CD14-positive monocyte (primary cell): Measurements from ENCODE around the gene PARG. TPM values are rescaled to one million over a fixed set of nuclear protein-coding genes. Genes with fewer than 3 reads are reported as not detected.

Experiments used
- DNase-seq, 3 donors: peaks; one replicate each; pipeline ENCODE4 v3.0.0-alpha.2; 2011 to 2022
- H2AFZ ChIP-seq: 2 replicates; pipeline ENCODE4 v1.6.0; 2012; ENCODE audit warnings: mild to moderate bottlenecking, low read depth, low read length, inconsistent platforms; ENCODE audit not compliant: insufficient read depth, poor library complexity, severe bottlenecking
- H3K27ac ChIP-seq, 2 donors: 1 replicate in 1 of 2; 2 replicates in 1 of 2; pipeline ENCODE4 v1.5.1; 2012 to 2013; ENCODE audit warnings: low read length in 2 of 2, control low read depth in 1 of 2, inconsistent platforms in 1 of 2, low read depth in 1 of 2, mild to moderate bottlenecking in 1 of 2
- H3K27me3 ChIP-seq, 2 donors: one replicate each; pipeline versions ENCODE4 v1.6.0 to v1.6.1; 2011 to 2013; ENCODE audit warnings: low read length in 2 of 2; ENCODE audit not compliant: control insufficient read depth in 2 of 2, insufficient read depth in 2 of 2
- H3K36me3 ChIP-seq, 2 donors: replicated peaks in 1 of 2; 1 replicate in 1 of 2; 2 replicates in 1 of 2; pipeline versions ENCODE4 v1.5.1 to v1.6.1; 2012 to 2013; ENCODE audit warnings: low read length in 2 of 2, control low read depth in 1 of 2, inconsistent platforms in 1 of 2, mild to moderate bottlenecking in 1 of 2; ENCODE audit not compliant: insufficient read depth in 2 of 2, control insufficient read depth in 1 of 2
- H3K4me1 ChIP-seq, 2 donors: 1 replicate in 1 of 2; 2 replicates in 1 of 2; pipeline versions ENCODE4 v1.5.1 to v1.6.1; 2012 to 2013; ENCODE audit warnings: low read length in 2 of 2, control low read depth in 1 of 2, inconsistent platforms in 1 of 2, mild to moderate bottlenecking in 1 of 2, moderate library complexity in 1 of 2; ENCODE audit not compliant: insufficient read depth in 2 of 2, control insufficient read depth in 1 of 2
- H3K4me2 ChIP-seq: replicated peaks from 2 replicates; pipeline ENCODE3; 2012; ENCODE audit warnings: low read length, moderate library complexity, mild to moderate bottlenecking; ENCODE audit not compliant: poor library complexity, severe bottlenecking; ENCODE audit errors: extremely low read depth
- H3K4me3 ChIP-seq, 3 experiments: fragments of 200-600 bp in 1 of 3; sonication (generic) in 1 of 3; replicated peaks in 1 of 3; 1 replicate in 2 of 3; 2 replicates in 1 of 3; pipeline ENCODE4 v1.5.1; 2011 to 2013; ENCODE audit warnings: low read length in 3 of 3, mild to moderate bottlenecking in 3 of 3, control low read depth in 2 of 3, low read depth in 2 of 3, inconsistent platforms in 1 of 3, moderate library complexity in 1 of 3
- H3K79me2 ChIP-seq: 2 replicates; pipeline ENCODE4 v1.6.0; 2012; ENCODE audit warnings: mild to moderate bottlenecking, control low read depth, inconsistent platforms, low read length, moderate library complexity; ENCODE audit not compliant: insufficient read depth
- H3K9ac ChIP-seq: 2 replicates; pipeline ENCODE4 v1.6.0; 2017; ENCODE audit warnings: low read length, mild to moderate bottlenecking; ENCODE audit not compliant: insufficient read depth, poor library complexity, severe bottlenecking
- H3K9me3 ChIP-seq, 2 donors: replicated peaks in 1 of 2; 1 replicate in 1 of 2; 2 replicates in 1 of 2; pipeline versions ENCODE4 v1.5.1 to v1.6.1; 2012 to 2013; ENCODE audit warnings: low read length in 2 of 2, control low read depth in 1 of 2; ENCODE audit not compliant: control insufficient read depth in 1 of 2, insufficient read depth in 1 of 2
- H4K20me1 ChIP-seq: 2 replicates; pipeline ENCODE4 v1.6.0; 2012; ENCODE audit warnings: mild to moderate bottlenecking, low read length, control low read depth, moderate library complexity; ENCODE audit not compliant: insufficient read depth
- H3K27ac Mint-ChIP-seq, 7 donors: one replicate each; pipeline ENCODE4 v1.8.0; 2020; ENCODE audit warnings: mild to moderate bottlenecking in 7 of 7, mixed read lengths in 7 of 7, moderate library complexity in 6 of 7, inconsistent platforms in 2 of 7
- H3K27me3 Mint-ChIP-seq, 3 donors: one replicate each; pipeline ENCODE4 v1.8.0; 2021 to 2022; ENCODE audit warnings: low read depth in 3 of 3, mild to moderate bottlenecking in 3 of 3, mixed read lengths in 3 of 3, moderate library complexity in 3 of 3, inconsistent platforms in 1 of 3
- H3K36me3 Mint-ChIP-seq, 2 donors: one replicate each; pipeline ENCODE4 v1.8.0; 2020; ENCODE audit warnings: mixed read lengths in 2 of 2, inconsistent platforms in 1 of 2, mild to moderate bottlenecking in 1 of 2
- H3K4me1 Mint-ChIP-seq: one replicate; pipeline ENCODE4 v1.8.0; 2020; ENCODE audit warnings: mild to moderate bottlenecking, mixed read lengths
- H3K4me3 Mint-ChIP-seq, 2 donors: one replicate each; pipeline ENCODE4 v1.8.0; 2020; ENCODE audit warnings: mild to moderate bottlenecking in 2 of 2, mixed read lengths in 2 of 2, moderate library complexity in 1 of 2
- H3K9me3 Mint-ChIP-seq, 7 donors: one replicate each; pipeline ENCODE4 v1.8.0; 2020 to 2022; ENCODE audit warnings: mixed read lengths in 7 of 7, mild to moderate bottlenecking in 6 of 7, moderate library complexity in 6 of 7, inconsistent platforms in 2 of 7
- CTCF ChIP-seq: fragments of 200-600 bp; IDR thresholded peaks from one replicate; pipeline ENCODE4 v1.8.0; 2022; ENCODE audit warnings: antibody characterized with exemption, mild to moderate bottlenecking
- WGBS: methylation state at CpG from one replicate; pipeline ENCODE4 v1.1.5; 2013; ENCODE audit warnings: missing lambda C conversion rate; ENCODE audit not compliant: insufficient coverage; 5-methylcytosine and 5-hydroxymethylcytosine counted together
- intact Hi-C, 2 donors: fragments of 100-400 bp; cut with micrococcal nuclease; formaldehyde crosslinking; loops; one replicate each; pipeline versions ENCODE4 v1.15.0 to v1.15.1; 2023
- polyA plus RNA-seq, 3 donors: library from polyadenylated mRNA; depleted of rRNA in 1 of 3; unstranded in 2 of 3; stranded (reverse) in 1 of 3; fragments of 300-500 nt in 2 of 3; fragments of >200 nt in 1 of 3; fragmentation: Illumina TruSeq in 2 of 3; gene quantifications; 1 replicate in 2 of 3; 2 replicates in 1 of 3; pipeline ENCODE4 v1.2.3, GENCODE V29; 2012 to 2021
- small RNA-seq: library from RNA; depleted of rRNA; stranded (forward); fragments of <200 nt; gene quantifications from one replicate; pipeline ENCODE3, GENCODE V24; 2012; ENCODE audit warnings: low read depth; ENCODE audit not compliant: insufficient read length

PARG gene
- polyA plus RNA-seq, 3 donors = 6.3 to 8.0 (median 7.5) TPM

- DNase-seq = no peak
- Histone ChIP-seq H3K4me1 (no peaks in the 10 kb centered on the region), H3K9me3 (peaks cover 14 to 19% of the 10 kb centered on the region in 2 donors), H2AFZ (no peak overlapping the region), H3K9ac (no peak overlapping the region), H3K79me2 (no peaks in the 10 kb centered on the region), H3K27ac (no peak overlapping the region), H3K4me2 (no peak overlapping the region), H3K27me3 (peaks cover 26 to 54% of the 10 kb centered on the region in 2 donors), H3K36me3 (no peaks in the 10 kb centered on the region), H3K4me3 (no peak overlapping the region), H4K20me1 (no peaks in the 10 kb centered on the region)
- Mint-ChIP-seq H3K9me3 (peaks cover 0 to 23% (median 15%) of the 10 kb centered on the region in 7 donors), H3K4me1 (peaks cover 4% of the 10 kb centered on the region), H3K27me3 (peaks cover 48 to 67% (median 56%) of the 10 kb centered on the region in 3 donors), H3K27ac (no peak overlapping the region), H3K36me3 (peaks cover 0 to 2% of the 10 kb centered on the region in 2 donors), H3K4me3 (peak overlapping the region in 1 of 2 donors; percentile 53)
- WGBS = 9% methylated on average over 38 of the region's 38 CpGs
- TF ChIP-seq CTCF = no peak
- intact Hi-C loops = no loop called here
Observed at GRCh38 chr10:49768329-49768728, 173.5 kb downstream of the PARG start.

Small RNA genes within 50 kb of the gene (small RNA-seq; reads per million reads assigned to genes)
- not detected for gene RNA5SP317
- gene SNORA74C-2 = not detected

Other genes with a start within 250 kb of the PARG start
- gene OGDHL, start 179.7 kb downstream of the PARG start, polyA plus RNA-seq = not detected
- gene TIMM23B, start within 50 bp of the PARG start, polyA plus RNA-seq = 10 to 100 TPM in 1 of 3 donors, 1 to 10 TPM in 2; 6.6 to 15.6 (median 6.6) TPM
- 10 to 100 TPM in 1 of 3 donors, under 1 TPM in 2; 0.31 to 37.6 (median 0.65) TPM for gene AGAP6, start 46.4 kb upstream of the PARG start, polyA plus RNA-seq
- gene WASHC2A, start 125.9 kb upstream of the PARG start, polyA plus RNA-seq = 10 to 100 TPM; 10.9 to 32.9 (median 18.8) TPM